ENCODE measurements around the gene HIP1. TPM values are rescaled to one million over a fixed set of nuclear protein-coding genes. Genes with fewer than 3 reads are reported as not detected.
A peak's percentile ranks its signal among the peaks of the same experiment; 100 is the strongest.

Gene HIP1
- total and polyA plus RNA-seq, 9 of the 15 experiments (the other 6 are each of a cell fraction or from before 2014, with no cell fraction given), result 2.4 to 13.7 (median 9.5) TPM

DNA sequence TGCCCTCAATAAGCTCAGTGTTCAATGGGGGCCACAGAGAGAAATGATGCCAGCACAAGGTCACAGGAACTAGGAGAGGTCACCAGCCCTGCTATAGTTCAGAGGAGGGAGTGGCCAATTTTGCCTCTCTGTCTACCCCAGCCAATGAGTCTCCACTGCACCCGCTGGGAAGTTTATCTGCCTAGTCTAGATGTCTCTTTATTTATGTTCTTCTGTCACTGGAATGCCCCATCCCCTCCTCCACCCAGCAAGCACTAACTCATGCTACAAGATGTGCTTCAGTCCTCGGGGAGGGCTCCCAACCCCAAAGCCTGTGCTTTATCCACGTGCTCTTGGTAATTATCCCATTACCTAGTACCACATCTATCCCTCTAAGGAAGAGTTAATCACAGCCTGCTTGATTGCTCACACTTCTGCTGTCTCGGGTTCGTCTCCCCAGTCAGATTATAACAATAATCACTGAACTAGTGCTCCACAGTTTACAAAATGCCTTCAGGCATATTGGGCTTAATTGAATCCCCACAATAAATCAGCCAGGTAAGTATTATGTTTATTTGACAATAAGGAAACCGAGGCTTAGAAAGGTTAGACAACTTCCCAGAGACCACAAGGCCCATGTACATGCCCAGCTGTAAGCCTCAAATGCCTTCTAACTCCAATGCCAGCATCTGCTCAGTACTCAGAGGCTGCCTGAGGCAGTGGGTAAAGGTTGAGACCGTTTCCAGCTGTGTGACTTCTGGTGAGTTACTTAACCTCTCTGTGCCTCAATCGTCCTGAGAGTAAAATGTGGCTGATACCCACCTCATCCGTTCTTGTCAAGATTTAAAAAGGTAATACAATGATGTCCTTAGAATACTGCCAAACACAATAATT, 3.9 kb downstream of the HIP1 start (continued):
- TF ChIP-seq RAD21 (CRISPR knock-in tag; conservative IDR thresholded peaks at IDR 0.05 in 1 of 2, IDR thresholded peaks at IDR 0.05 in 1 of 2) (no peak), ZNF143 (CRISPR knock-in tag; IDR thresholded peaks at IDR 0.05) (no peak), SP1 (CRISPR knock-in tag; IDR thresholded peaks at IDR 0.05) (peak; percentile 65), SIN3A (IDR thresholded peaks at IDR 0.05; ENCODE audit: borderline replicate concordance in 2 of 2, control insufficient read depth in 1 of 2, low read depth in 2 of 2, low read length in 2 of 2) (0 out of 4 replicates have a peak, but pooled peaks of 1 of the 2 experiments have one; percentile 47), CSDE1 (IDR thresholded peaks at IDR 0.05) (no peak), HDAC2 (IDR thresholded peaks at IDR 0.05) (peak; percentile 88), MTA2 (IDR thresholded peaks at IDR 0.05; ENCODE audit: low read depth) (no peak), ZFP36 (IDR thresholded peaks at IDR 0.05; ENCODE audit: low read depth, low read length, partially characterized antibody) (peak; percentile 97), CREB1 (IDR thresholded peaks at IDR 0.05) (peak; percentile 44; the same call in 1 of the 2 replicates), CREB1 (CRISPR knock-in tag; IDR thresholded peaks at IDR 0.05) (no peak), CXXC5 (CRISPR knock-in tag; IDR thresholded peaks at IDR 0.05) (peak; percentile 29; the same call in 1 of the 2 replicates), TRIM24 (IDR thresholded peaks at IDR 0.05) (peak in 1 of 2 experiments; percentile 63; a peak in 2 of 4 replicates), CHD2 (IDR thresholded peaks at IDR 0.05; ENCODE audit: low read depth, low read length) (peak; percentile 64; the same call in 1 of the 2 replicates), KDM4B (IDR thresholded peaks at IDR 0.05; ENCODE audit: borderline replicate concordance in 2 of 2, low read depth in 1 of 2) (0 out of 4 replicates have a peak, but pooled peaks of 1 of the 2 experiments have one; percentile 32), PYGO2 (tag; IDR thresholded peaks at IDR 0.05) (no peak), LARP7 (IDR thresholded peaks at IDR 0.05) (no peak)
- TF ChIP-seq, protein P1, sequence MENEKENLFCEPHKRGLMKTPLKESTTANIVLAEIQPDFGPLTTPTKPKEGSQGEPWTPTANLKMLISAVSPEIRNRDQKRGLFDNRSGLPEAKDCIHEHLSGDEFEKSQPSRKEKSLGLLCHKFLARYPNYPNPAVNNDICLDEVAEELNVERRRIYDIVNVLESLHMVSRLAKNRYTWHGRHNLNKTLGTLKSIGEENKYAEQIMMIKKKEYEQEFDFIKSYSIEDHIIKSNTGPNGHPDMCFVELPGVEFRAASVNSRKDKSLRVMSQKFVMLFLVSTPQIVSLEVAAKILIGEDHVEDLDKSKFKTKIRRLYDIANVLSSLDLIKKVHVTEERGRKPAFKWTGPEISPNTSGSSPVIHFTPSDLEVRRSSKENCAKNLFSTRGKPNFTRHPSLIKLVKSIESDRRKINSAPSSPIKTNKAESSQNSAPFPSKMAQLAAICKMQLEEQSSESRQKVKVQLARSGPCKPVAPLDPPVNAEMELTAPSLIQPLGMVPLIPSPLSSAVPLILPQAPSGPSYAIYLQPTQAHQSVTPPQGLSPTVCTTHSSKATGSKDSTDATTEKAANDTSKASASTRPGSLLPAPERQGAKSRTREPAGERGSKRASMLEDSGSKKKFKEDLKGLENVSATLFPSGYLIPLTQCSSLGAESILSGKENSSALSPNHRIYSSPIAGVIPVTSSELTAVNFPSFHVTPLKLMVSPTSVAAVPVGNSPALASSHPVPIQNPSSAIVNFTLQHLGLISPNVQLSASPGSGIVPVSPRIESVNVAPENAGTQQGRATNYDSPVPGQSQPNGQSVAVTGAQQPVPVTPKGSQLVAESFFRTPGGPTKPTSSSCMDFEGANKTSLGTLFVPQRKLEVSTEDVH (IDR thresholded peaks at IDR 0.05; ENCODE audit: low read depth, partially characterized antibody), result no peak
- TF ChIP-seq, protein P2, sequence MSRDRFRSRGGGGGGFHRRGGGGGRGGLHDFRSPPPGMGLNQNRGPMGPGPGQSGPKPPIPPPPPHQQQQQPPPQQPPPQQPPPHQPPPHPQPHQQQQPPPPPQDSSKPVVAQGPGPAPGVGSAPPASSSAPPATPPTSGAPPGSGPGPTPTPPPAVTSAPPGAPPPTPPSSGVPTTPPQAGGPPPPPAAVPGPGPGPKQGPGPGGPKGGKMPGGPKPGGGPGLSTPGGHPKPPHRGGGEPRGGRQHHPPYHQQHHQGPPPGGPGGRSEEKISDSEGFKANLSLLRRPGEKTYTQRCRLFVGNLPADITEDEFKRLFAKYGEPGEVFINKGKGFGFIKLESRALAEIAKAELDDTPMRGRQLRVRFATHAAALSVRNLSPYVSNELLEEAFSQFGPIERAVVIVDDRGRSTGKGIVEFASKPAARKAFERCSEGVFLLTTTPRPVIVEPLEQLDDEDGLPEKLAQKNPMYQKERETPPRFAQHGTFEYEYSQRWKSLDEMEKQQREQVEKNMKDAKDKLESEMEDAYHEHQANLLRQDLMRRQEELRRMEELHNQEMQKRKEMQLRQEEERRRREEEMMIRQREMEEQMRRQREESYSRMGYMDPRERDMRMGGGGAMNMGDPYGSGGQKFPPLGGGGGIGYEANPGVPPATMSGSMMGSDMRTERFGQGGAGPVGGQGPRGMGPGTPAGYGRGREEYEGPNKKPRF (IDR thresholded peaks at IDR 0.05; ENCODE audit: low read depth, low read length), result no peak
- TF ChIP-seq, protein P3, sequence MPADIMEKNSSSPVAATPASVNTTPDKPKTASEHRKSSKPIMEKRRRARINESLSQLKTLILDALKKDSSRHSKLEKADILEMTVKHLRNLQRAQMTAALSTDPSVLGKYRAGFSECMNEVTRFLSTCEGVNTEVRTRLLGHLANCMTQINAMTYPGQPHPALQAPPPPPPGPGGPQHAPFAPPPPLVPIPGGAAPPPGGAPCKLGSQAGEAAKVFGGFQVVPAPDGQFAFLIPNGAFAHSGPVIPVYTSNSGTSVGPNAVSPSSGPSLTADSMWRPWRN (IDR thresholded peaks at IDR 0.05; ENCODE audit: low read depth), result peak; percentile 81
- TF ChIP-seq, protein P4, sequence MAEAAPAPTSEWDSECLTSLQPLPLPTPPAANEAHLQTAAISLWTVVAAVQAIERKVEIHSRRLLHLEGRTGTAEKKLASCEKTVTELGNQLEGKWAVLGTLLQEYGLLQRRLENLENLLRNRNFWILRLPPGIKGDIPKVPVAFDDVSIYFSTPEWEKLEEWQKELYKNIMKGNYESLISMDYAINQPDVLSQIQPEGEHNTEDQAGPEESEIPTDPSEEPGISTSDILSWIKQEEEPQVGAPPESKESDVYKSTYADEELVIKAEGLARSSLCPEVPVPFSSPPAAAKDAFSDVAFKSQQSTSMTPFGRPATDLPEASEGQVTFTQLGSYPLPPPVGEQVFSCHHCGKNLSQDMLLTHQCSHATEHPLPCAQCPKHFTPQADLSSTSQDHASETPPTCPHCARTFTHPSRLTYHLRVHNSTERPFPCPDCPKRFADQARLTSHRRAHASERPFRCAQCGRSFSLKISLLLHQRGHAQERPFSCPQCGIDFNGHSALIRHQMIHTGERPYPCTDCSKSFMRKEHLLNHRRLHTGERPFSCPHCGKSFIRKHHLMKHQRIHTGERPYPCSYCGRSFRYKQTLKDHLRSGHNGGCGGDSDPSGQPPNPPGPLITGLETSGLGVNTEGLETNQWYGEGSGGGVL (CRISPR knock-in tag; IDR thresholded peaks at IDR 0.05), result no peak
